Measurements from ENCODE around the gene NLRP11.
"Not testable (repeated sequence)": the region's sequence is repeated elsewhere in the genome, so short reads cannot be mapped to it uniquely, and the experiment has no call there.

The NLRP11 gene

GRCh38 chr19:55777528-55777927, 54.3 kb downstream of the NLRP11 start:
- DNase-seq = no peak

DNA sequence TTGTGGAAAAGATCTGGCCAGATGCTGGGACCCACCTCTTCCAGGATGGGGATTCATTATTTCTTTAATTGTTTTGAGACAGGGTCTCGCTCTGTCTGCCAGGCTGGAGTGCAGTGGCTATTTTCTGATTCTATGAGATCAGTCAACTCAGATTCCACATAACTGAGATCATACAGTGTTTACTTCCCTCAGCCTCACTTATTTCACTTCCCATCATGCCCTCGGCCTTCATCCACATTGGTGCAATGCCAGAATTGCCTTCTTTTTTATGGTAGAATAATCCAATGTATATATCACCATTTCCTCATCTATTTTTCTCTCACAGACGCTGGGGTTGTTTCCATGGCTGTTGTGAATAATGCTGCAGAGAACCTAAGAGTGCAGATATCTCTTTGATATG, 62.2 kb downstream of the NLRP11 start:
- DNase-seq = not testable (repeated sequence)

GRCh38 chr19:55768818-55769217, 63.0 kb downstream of the NLRP11 start, which contains the start of gene RFPL4AL1:
RFPL4AL1 (plus strand) TSS chr19:55769118; CDS start chr19:55771805, 2,687 bp downstream.
- DNase-seq = not testable (repeated sequence)

DNA sequence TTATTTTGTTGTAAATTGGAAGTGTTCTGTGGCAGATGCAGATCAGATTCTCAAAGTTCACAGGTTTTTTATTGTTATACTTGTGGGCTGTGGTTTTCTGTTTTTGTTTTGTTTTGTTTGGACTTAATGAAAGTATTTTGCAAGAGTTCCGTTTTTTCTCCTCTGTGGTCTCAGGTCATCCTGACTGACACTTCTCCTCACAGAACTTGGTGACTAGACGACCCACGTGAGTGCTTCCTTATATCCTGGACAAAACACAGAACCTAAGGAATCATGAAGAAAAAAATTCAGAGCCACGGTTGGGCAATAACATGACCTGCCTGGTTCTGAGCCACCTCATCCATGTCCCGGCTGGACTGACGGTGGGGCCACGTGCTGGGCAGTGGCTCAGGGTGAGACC, 65.3 kb downstream of the NLRP11 start:
- DNase-seq = no peak

- not testable (repeated sequence) for DNase-seq
Measured at GRCh38 chr19:55758797-55759196, 73.0 kb downstream of the NLRP11 start, which contains the start of gene RFPL4A. RFPL4A (plus strand) TSS chr19:55759097; CDS start chr19:55761801, 2,704 bp downstream.

- not testable (repeated sequence) for DNase-seq
Measured at GRCh38 chr19:55756808-55757207, 75.0 kb downstream of the NLRP11 start.

GRCh38 chr19:55753401-55753800, 78.4 kb downstream of the NLRP11 start:
- no peak for DNase-seq

DNA sequence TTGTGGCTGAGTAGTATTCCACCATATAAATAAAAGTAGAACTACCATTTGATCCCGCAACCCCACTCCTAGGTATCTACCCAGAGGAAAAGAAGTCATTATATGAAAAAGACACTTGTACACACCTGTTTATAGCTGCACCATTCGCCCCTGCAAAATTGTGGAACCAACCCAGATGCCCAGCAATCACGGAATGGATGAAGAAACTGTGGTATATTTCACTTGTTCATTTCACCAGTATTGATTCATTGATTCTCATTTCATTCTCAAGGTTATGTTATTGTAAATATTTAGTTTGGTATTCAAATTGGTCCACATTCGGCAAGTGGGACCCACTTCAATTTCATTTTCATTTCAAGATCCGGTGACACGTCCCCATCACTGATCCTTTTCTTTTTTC, 81.1 kb downstream of the NLRP11 start:
- DNase-seq = no peak

DNA sequence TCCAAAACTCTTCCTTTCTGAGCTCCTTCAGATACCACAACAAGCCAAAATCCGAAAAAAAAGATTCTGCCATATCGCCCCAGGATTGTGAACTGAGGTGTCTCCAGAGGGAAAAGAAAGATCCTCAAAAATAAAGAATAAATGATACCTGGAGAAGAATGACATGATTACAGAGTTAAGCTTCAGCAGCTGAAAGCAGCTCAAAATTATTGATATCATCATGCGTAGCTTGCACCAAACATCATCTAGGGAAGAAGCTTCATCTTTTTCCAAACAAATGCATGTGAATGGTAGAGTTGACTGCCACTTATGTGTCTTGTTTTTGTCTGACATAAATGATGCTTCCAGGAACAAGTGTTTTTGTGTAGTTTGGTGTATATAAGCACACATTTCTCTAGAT, 93.5 kb downstream of the NLRP11 start, which contains the start of gene NLRP9:
NLRP9 (minus strand) TSS at position 101 of the 400 bp plus-strand sequence; CDS start at position 73, 28 bp downstream.
- no peak for DNase-seq

All from activated CD4-positive, alpha-beta T cell treated with anti-CD3 and anti-CD28 coated beads, Interleukin-2, amount 50 U/mL, for 16 hours (primary cell).